Measurements from ENCODE around the gene SLC16A8. TPM values are rescaled to one million over a fixed set of nuclear protein-coding genes. Genes with fewer than 3 reads are reported as not detected.

SLC16A8 gene, protein sequence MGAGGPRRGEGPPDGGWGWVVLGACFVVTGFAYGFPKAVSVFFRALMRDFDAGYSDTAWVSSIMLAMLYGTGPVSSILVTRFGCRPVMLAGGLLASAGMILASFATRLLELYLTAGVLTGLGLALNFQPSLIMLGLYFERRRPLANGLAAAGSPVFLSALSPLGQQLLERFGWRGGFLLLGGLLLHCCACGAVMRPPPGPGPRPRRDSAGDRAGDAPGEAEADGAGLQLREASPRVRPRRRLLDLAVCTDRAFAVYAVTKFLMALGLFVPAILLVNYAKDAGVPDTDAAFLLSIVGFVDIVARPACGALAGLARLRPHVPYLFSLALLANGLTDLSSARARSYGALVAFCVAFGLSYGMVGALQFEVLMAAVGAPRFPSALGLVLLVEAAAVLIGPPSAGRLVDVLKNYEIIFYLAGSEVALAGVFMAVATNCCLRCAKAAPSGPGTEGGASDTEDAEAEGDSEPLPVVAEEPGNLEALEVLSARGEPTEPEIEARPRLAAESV
- total RNA-seq (2022) = not detected in 2 replicates
- percentile 20 among the genes with signal in this experiment for Bru-seq, nascent RNA
- not detected for BruChase-seq, experiment 1, labeled RNA remaining after a 6-hour chase
- percentile 11 among the genes with signal in this experiment for BruChase-seq, experiment 2, labeled RNA remaining after a 2-hour chase
- long read RNA-seq = 0 reads

DNA sequence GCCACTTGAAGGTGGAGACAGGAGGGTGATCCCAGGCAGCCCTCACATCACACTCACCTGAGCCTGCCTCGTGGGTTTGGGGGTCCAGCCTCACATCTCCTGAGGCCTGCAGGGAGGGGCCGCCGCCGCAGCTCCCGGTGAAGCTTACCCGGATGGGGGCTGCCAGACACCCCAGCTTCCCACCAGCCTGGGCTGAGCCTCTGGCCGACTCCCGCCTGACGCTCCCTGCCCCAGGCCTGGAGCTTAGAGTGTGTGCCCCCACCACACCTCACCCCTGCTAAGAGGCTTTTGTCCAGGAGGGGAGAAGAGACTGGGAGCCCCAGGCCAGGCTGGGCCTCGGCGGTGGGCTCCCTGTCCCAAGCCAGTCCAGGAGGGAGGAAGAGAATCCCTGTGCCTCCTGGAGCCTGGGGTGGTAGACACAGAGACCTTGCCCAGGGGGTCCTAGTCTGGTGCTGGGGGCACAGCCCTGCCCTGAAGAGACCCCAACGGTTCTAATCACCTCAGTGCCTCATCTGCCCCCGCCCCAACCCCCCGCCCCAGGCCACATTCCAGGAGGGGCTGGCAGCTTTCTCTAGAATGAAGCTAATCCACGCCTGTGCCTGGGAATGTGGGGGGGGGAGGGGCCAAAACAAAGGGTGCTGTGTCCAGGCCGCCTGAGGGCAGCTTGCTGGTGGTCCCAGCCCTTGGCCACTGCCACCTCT lies at the start of gene SLC16A8:
TSS of gene SLC16A8 (minus strand) at position 254 of the 701 bp plus-strand sequence. CDS start 1,311 bp downstream, outside the sequence.
- CTCF ChIA-PET = interaction anchor here (0.5 kb wide), 1 partner anchor 125 kb away, joined by 3 read pairs; no protein-coding TSS in a partner anchor
- H3K27ac Mint-ChIP-seq (ENCODE audit: unreplicated experiment) = no peak within 1 kb of the TSS
- TF ChIP-seq, protein P1, sequence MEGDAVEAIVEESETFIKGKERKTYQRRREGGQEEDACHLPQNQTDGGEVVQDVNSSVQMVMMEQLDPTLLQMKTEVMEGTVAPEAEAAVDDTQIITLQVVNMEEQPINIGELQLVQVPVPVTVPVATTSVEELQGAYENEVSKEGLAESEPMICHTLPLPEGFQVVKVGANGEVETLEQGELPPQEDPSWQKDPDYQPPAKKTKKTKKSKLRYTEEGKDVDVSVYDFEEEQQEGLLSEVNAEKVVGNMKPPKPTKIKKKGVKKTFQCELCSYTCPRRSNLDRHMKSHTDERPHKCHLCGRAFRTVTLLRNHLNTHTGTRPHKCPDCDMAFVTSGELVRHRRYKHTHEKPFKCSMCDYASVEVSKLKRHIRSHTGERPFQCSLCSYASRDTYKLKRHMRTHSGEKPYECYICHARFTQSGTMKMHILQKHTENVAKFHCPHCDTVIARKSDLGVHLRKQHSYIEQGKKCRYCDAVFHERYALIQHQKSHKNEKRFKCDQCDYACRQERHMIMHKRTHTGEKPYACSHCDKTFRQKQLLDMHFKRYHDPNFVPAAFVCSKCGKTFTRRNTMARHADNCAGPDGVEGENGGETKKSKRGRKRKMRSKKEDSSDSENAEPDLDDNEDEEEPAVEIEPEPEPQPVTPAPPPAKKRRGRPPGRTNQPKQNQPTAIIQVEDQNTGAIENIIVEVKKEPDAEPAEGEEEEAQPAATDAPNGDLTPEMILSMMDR (IDR thresholded peaks at IDR 0.05; ENCODE audit: unreplicated experiment) = no peak
- H3K27me3 Mint-ChIP-seq (ENCODE audit: unreplicated experiment) = no peaks in the 10 kb centered on the region
- intact Hi-C loops (cut with micrococcal nuclease; ENCODE audit: unreplicated experiment) = no loop called here
- no peaks in the 10 kb centered on the region for H3K9me3 Mint-ChIP-seq (ENCODE audit: low read depth, unreplicated experiment)
- BruUV-seq (replicated peaks) = no TSS peak
- DNase-seq = no peak
- peaks cover 75% of the 10 kb centered on the region for H3K36me3 Mint-ChIP-seq (ENCODE audit: insufficient read depth, unreplicated experiment)
- H3K4me3 Mint-ChIP-seq (ENCODE audit: low read depth, unreplicated experiment) = no peak within 1 kb of the TSS
- H3K4me1 Mint-ChIP-seq (ENCODE audit: low read depth, unreplicated experiment) = peaks cover 20% of the 10 kb centered on the region

DNA sequence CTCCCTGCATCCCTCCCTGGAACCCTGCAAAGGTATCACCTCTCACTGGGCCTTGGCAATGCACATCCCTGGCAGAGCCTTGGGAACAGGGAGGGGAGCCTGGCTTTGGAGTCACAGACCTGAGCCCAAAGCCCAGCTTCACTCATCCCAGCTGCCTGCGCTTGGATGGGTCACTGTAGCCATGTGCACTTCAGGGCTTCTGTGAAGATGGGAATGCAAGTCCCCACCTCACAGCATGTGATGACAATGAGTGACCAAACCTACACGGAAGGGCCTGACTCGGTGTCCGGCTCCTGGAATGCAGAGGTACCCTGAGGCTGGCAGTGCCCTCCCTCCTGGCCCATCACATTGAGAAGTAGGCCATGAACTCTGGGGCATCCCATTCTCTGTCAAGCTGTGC lies 49.3 kb upstream of the SLC16A8 start:
- no peak overlapping the region for H3K27ac Mint-ChIP-seq (ENCODE audit: unreplicated experiment)
- no peak for DNase-seq
- no peaks in the 10 kb centered on the region for H3K9me3 Mint-ChIP-seq (ENCODE audit: low read depth, unreplicated experiment)
- CTCF ChIA-PET = no interaction called here
- no TSS peak for BruUV-seq (replicated peaks)
- intact Hi-C loops (cut with micrococcal nuclease; ENCODE audit: unreplicated experiment) = no loop called here
- no peaks in the 10 kb centered on the region for H3K27me3 Mint-ChIP-seq (ENCODE audit: unreplicated experiment)
- no peak overlapping the region for H3K4me3 Mint-ChIP-seq (ENCODE audit: low read depth, unreplicated experiment)
- H3K36me3 Mint-ChIP-seq (ENCODE audit: insufficient read depth, unreplicated experiment) = peaks cover 15% of the 10 kb centered on the region
- H3K4me1 Mint-ChIP-seq (ENCODE audit: low read depth, unreplicated experiment) = peaks cover 13% of the 10 kb centered on the region
- TF ChIP-seq, protein P1 (IDR thresholded peaks at IDR 0.05; ENCODE audit: unreplicated experiment) = no peak

- H3K4me3 Mint-ChIP-seq (ENCODE audit: low read depth, unreplicated experiment) = no peak overlapping the region
- H3K4me1 Mint-ChIP-seq (ENCODE audit: low read depth, unreplicated experiment) = peaks cover 13% of the 10 kb centered on the region
- intact Hi-C loops (cut with micrococcal nuclease; ENCODE audit: unreplicated experiment) = no loop called here
- no peaks in the 10 kb centered on the region for H3K27me3 Mint-ChIP-seq (ENCODE audit: unreplicated experiment)
- DNase-seq = no peak
- H3K9me3 Mint-ChIP-seq (ENCODE audit: low read depth, unreplicated experiment) = no peaks in the 10 kb centered on the region
- no TSS peak for BruUV-seq (replicated peaks)
- CTCF ChIA-PET = no interaction called here
- H3K36me3 Mint-ChIP-seq (ENCODE audit: insufficient read depth, unreplicated experiment) = peaks cover 15% of the 10 kb centered on the region
- TF ChIP-seq, protein P1 (IDR thresholded peaks at IDR 0.05; ENCODE audit: unreplicated experiment) = no peak
- no peak overlapping the region for H3K27ac Mint-ChIP-seq (ENCODE audit: unreplicated experiment)
These were observed 48.8 kb upstream of the SLC16A8 start for GRCh38 chr22:38132794-38133193.

DNA sequence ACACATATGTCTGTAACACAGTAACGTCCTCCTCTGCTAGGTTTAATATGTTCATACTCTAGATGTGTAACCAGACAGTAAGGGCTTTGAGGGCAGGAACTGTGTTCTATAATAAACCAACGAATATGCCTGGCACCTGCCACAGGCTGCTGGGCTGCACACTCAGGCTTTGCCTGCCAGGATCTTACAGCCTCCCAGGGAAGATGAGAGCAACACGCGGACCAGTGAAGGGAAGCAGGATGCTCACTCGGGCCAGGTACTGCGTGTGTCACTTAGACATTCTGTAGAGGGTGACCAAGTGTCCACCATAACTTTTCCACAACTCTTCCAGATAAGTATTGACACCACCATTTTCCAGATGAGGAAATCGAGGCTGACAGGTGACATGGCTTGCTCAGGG lies 48.2 kb upstream of the SLC16A8 start:
- H3K4me1 Mint-ChIP-seq (ENCODE audit: low read depth, unreplicated experiment) = peaks cover 13% of the 10 kb centered on the region

More for the DNA sequence above, 48.2 kb upstream of the SLC16A8 start:
- no peak for DNase-seq
- no peak overlapping the region for H3K27ac Mint-ChIP-seq (ENCODE audit: unreplicated experiment)
- H3K4me3 Mint-ChIP-seq (ENCODE audit: low read depth, unreplicated experiment) = no peak overlapping the region
- intact Hi-C loops (cut with micrococcal nuclease; ENCODE audit: unreplicated experiment) = no loop called here
- H3K27me3 Mint-ChIP-seq (ENCODE audit: unreplicated experiment) = no peaks in the 10 kb centered on the region
- no peaks in the 10 kb centered on the region for H3K9me3 Mint-ChIP-seq (ENCODE audit: low read depth, unreplicated experiment)
- no TSS peak for BruUV-seq (replicated peaks)
- CTCF ChIA-PET = no interaction called here
- H3K36me3 Mint-ChIP-seq (ENCODE audit: insufficient read depth, unreplicated experiment) = peaks cover 17% of the 10 kb centered on the region
- TF ChIP-seq, protein P1 (IDR thresholded peaks at IDR 0.05; ENCODE audit: unreplicated experiment) = no peak

All from Calu3 (cell line).